ENCODE measurements around the gene PRND.

DNA sequence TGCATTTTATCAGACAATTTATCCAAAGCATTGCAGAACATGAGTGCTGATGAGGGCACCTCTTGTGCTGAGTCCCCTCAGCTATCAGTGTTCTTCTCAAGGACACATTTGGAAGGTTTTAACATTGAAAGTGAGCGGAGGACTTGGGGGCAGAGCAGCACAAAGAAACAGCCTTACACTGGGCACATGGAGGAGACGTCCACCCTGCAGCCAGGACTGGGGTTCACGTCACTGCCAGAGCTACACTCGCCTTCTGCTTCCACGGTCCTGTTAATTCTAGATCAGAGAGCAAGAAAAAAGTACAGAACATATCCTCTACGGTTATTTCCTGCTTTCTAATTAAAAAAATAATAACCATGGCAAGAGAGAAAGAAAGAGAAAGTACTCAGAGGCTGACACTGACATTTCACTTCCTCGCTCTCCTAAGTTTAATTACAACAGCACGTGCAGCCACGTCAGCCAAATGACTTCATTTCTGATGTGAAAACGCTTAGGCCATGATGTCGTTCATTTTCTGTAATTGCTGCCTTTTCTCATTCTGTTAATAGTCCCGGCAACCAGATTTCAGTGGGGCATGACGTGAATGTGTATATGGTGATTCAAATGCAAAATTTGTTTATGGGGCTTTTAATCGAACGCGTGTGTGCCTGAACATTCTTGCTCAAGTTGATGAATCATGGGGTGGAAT is 5.1 kb downstream of the PRND start:
- TF ChIP-seq CTCF (IDR thresholded peaks at IDR 0.05; ENCODE audit: insufficient read depth, low read depth, low read length) (no peak), EZH2 (IDR thresholded peaks at IDR 0.05; ENCODE audit: insufficient read depth, low read length) (no peak)
